GM23338 (cell line): ENCODE results near the gene SP9.

Source experiments
- CREB1 ChIP-seq: fragments of 250-450 bp; sonication (Bioruptor Pico); IDR thresholded peaks from 2 replicates; pipeline ENCODE4 v1.5.0; 2020; ENCODE audit warnings: low read depth, mild to moderate bottlenecking, moderate library complexity
- EZH2 ChIP-seq: fragments of 200-600 bp; sonication (generic); IDR thresholded peaks from one replicate; pipeline ENCODE4 v1.8.0; 2017; ENCODE audit warnings: antibody characterized with exemption, mild to moderate bottlenecking, low read depth; ENCODE audit not compliant: unreplicated experiment
- EZH2phosphoT487 ChIP-seq: fragments of 200-600 bp; sonication (generic); IDR thresholded peaks from one replicate; pipeline ENCODE4 v1.8.1; 2018; ENCODE audit warnings: antibody characterized with exemption; ENCODE audit not compliant: unreplicated experiment
- JUNB ChIP-seq: IDR thresholded peaks from one replicate; pipeline ENCODE4 v1.6.1; 2016; ENCODE audit warnings: antibody characterized with exemption; ENCODE audit not compliant: unreplicated experiment
- POLR2AphosphoS5 ChIP-seq: IDR thresholded peaks from 2 replicates; pipeline ENCODE4 v1.6.1; 2016; ENCODE audit warnings: antibody characterized with exemption, low read depth
- STAT1 ChIP-seq: IDR thresholded peaks from one replicate; pipeline ENCODE4 v1.6.1; 2016; ENCODE audit warnings: antibody characterized with exemption; ENCODE audit not compliant: unreplicated experiment
- ZNF331 ChIP-seq: fragments of 250-450 bp; sonication (Bioruptor Pico); IDR thresholded peaks from 2 replicates; pipeline ENCODE4 v1.5.0; 2020; ENCODE audit warnings: low read depth, mild to moderate bottlenecking, moderate library complexity
- TF ChIP-seq, protein P1 (sequence below), 2 experiments: fragments of 200-600 bp in 1 of 2; sonication (generic) in 1 of 2; conservative IDR thresholded peaks; 2 replicates each; pipeline versions ENCODE4 v1.5.1 to v1.6.1; 2016 to 2017; ENCODE audit warnings: antibody characterized with exemption in 2 of 2, low read depth in 2 of 2, mild to moderate bottlenecking in 2 of 2, moderate library complexity in 1 of 2
- TF ChIP-seq, protein P2 (sequence below): IDR thresholded peaks from one replicate; pipeline ENCODE4 v1.6.1; 2018; ENCODE audit warnings: antibody characterized with exemption; ENCODE audit not compliant: unreplicated experiment
- TF ChIP-seq, protein P3 (sequence below): IDR thresholded peaks from 2 replicates; pipeline ENCODE4 v1.6.1; 2016; ENCODE audit warnings: antibody characterized with exemption

DNA sequence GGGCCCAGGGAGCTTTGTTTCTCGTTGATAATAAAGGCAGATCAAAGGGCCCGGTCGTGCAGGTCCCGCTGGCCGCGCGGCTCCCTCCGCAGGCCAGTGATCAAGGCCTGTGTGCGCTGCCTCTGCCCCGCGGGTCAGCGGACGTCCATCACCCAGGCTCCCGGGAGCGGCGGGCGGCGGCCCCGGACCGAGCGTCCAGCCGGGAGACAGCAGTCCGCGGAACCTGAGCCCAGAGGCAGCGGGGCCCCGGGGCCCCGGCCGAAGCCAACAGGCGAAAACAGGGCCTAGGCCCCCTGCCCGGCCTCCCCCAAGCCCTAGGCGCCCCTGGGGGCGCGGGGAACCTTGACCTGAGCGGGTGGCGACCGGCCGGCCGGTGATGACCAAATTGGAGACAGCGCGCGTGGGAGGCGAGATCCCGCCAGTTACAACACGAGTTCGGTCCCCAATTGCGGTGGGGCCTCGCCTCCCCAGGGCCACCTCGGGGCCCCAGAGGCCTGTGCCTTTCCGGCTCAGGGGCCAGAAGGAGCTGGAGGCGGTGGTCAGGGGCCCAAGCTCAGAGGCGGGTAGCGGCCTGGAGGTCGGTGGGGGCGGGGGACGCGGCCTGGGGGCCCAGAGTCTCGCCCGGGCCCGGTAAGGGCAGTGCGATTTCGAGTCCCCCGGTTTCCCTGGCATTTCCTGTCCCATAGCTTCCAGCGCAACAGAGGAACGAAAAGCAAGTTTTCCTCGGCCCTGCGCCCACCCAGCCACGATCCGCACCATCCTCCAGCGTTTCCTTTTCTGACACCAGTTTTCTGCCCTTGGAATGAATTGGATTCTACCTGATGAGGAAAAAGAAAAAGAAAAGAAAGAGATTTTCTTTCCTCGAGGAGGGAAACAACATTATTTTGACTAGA, 5.9 kb downstream of the SP9 start:
- TF ChIP-seq, protein P1, sequence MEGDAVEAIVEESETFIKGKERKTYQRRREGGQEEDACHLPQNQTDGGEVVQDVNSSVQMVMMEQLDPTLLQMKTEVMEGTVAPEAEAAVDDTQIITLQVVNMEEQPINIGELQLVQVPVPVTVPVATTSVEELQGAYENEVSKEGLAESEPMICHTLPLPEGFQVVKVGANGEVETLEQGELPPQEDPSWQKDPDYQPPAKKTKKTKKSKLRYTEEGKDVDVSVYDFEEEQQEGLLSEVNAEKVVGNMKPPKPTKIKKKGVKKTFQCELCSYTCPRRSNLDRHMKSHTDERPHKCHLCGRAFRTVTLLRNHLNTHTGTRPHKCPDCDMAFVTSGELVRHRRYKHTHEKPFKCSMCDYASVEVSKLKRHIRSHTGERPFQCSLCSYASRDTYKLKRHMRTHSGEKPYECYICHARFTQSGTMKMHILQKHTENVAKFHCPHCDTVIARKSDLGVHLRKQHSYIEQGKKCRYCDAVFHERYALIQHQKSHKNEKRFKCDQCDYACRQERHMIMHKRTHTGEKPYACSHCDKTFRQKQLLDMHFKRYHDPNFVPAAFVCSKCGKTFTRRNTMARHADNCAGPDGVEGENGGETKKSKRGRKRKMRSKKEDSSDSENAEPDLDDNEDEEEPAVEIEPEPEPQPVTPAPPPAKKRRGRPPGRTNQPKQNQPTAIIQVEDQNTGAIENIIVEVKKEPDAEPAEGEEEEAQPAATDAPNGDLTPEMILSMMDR (conservative IDR thresholded peaks at IDR 0.05; ENCODE audit: low read depth in 2 of 2) = no peak
- TF ChIP-seq POLR2AphosphoS5 (no peak), EZH2phosphoT487 (no peak), STAT1 (no peak), EZH2 (no peak), ZNF331 (CRISPR knock-in tag) (no peak), CREB1 (CRISPR knock-in tag) (no peak), JUNB (no peak)
- TF ChIP-seq, protein P2, sequence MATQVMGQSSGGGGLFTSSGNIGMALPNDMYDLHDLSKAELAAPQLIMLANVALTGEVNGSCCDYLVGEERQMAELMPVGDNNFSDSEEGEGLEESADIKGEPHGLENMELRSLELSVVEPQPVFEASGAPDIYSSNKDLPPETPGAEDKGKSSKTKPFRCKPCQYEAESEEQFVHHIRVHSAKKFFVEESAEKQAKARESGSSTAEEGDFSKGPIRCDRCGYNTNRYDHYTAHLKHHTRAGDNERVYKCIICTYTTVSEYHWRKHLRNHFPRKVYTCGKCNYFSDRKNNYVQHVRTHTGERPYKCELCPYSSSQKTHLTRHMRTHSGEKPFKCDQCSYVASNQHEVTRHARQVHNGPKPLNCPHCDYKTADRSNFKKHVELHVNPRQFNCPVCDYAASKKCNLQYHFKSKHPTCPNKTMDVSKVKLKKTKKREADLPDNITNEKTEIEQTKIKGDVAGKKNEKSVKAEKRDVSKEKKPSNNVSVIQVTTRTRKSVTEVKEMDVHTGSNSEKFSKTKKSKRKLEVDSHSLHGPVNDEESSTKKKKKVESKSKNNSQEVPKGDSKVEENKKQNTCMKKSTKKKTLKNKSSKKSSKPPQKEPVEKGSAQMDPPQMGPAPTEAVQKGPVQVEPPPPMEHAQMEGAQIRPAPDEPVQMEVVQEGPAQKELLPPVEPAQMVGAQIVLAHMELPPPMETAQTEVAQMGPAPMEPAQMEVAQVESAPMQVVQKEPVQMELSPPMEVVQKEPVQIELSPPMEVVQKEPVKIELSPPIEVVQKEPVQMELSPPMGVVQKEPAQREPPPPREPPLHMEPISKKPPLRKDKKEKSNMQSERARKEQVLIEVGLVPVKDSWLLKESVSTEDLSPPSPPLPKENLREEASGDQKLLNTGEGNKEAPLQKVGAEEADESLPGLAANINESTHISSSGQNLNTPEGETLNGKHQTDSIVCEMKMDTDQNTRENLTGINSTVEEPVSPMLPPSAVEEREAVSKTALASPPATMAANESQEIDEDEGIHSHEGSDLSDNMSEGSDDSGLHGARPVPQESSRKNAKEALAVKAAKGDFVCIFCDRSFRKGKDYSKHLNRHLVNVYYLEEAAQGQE = no peak
- TF ChIP-seq, protein P3, sequence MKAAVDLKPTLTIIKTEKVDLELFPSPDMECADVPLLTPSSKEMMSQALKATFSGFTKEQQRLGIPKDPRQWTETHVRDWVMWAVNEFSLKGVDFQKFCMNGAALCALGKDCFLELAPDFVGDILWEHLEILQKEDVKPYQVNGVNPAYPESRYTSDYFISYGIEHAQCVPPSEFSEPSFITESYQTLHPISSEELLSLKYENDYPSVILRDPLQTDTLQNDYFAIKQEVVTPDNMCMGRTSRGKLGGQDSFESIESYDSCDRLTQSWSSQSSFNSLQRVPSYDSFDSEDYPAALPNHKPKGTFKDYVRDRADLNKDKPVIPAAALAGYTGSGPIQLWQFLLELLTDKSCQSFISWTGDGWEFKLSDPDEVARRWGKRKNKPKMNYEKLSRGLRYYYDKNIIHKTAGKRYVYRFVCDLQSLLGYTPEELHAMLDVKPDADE = no peak
